GM12878 (cell line): ENCODE data around the gene KRT6B.

Experiments used
- BCL11A ChIP-seq: IDR thresholded peaks from 2 replicates; pipeline ENCODE4 v1.6.1; 2011; ENCODE audit warnings: low read depth, low read length
- CTCF ChIP-seq, 3 experiments: IDR thresholded peaks in 2 of 3; conservative IDR thresholded peaks in 1 of 3; 2 replicates each; pipeline ENCODE4 v1.5.1; 2011; ENCODE audit warnings: low read depth in 3 of 3, low read length in 3 of 3, mild to moderate bottlenecking in 3 of 3, control low read depth in 2 of 3, moderate library complexity in 2 of 3, inconsistent platforms in 1 of 3, mixed read lengths in 1 of 3; ENCODE audit not compliant: control insufficient read depth in 2 of 3, insufficient read depth in 1 of 3; ENCODE audit errors: extremely low read depth in 1 of 3
- ELK1 ChIP-seq: IDR thresholded peaks from 2 replicates; pipeline ENCODE4 v1.6.1; 2012; ENCODE audit warnings: low read depth, low read length, improper control_type of control experiment
- MAX ChIP-seq: IDR thresholded peaks from 2 replicates; pipeline ENCODE4 v1.6.1; 2012; ENCODE audit warnings: low read depth, low read length, improper control_type of control experiment
- POLR2AphosphoS5 ChIP-seq: IDR thresholded peaks from 2 replicates; pipeline ENCODE4 v1.6.1; 2011; ENCODE audit warnings: mild to moderate bottlenecking, low read length, inconsistent platforms
- RCOR1 ChIP-seq: conservative IDR thresholded peaks from 2 replicates; pipeline ENCODE4 v1.6.1; 2012; ENCODE audit warnings: low read depth, low read length, improper control_type of control experiment

GRCh38 chr12:52396656-52397055 lies 55.3 kb downstream of the KRT6B start:
- TF ChIP-seq MAX (no peak), CTCF (IDR thresholded peaks at IDR 0.05 in 2 of 3, conservative IDR thresholded peaks at IDR 0.05 in 1 of 3; ENCODE audit: control insufficient read depth in 2 of 3, extremely low read depth in 1 of 3, insufficient read depth in 1 of 3, low read depth in 3 of 3, low read length in 3 of 3) (no peak), BCL11A (no peak), RCOR1 (no peak), POLR2AphosphoS5 (no peak), ELK1 (no peak)
